Stimulated activated CD4-positive, alpha-beta T cell treated with anti-CD3 and anti-CD28 coated beads, TNF-alpha, amount 100 ng/mL, for 4 hours (primary cell): ENCODE measurements around the gene TMEM254.
"Not testable (repeated sequence)": the region's sequence is repeated elsewhere in the genome, so short reads cannot be mapped to it uniquely, and the experiment has no call there.

Experiments used
- DNase-seq, 3 experiments: peaks; one replicate each; pipeline ENCODE4 v3.0.0-alpha.2; 2020; ENCODE audit warnings: low read depth in 3 of 3

TMEM254 gene

GRCh38 chr10:80077869-80078447, 507 bp upstream of the TMEM254 start:
- no peak for DNase-seq

GRCh38 chr10:80079312-80079719, 851 bp downstream of the TMEM254 start:
- no peak for DNase-seq

DNA sequence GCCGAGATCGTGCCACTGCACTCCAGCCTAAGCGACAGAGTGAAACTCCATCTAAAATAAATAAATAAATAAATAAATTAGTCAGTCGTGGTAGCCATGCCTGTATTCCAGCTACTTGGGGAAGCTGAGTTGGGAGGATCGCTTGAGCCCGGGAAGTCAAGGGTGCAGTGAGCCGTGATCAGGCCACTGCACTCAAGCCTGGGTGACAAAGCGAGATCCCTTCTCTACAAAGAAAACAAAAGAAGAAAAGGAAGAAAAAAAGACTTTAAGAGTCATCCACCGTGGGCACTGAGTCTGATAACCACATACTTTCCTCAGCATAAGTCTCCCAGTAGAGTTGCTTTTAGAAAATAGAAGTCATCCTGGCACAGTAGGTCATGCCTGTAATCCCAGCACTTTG, 2.6 kb downstream of the TMEM254 start:
- no peak for DNase-seq

- DNase-seq: no peak
Measured at GRCh38 chr10:80081801-80082750, 3.6 kb downstream of the TMEM254 start.

GRCh38 chr10:80090121-80090520, 11.7 kb downstream of the TMEM254 start:
- DNase-seq: no peak

DNA sequence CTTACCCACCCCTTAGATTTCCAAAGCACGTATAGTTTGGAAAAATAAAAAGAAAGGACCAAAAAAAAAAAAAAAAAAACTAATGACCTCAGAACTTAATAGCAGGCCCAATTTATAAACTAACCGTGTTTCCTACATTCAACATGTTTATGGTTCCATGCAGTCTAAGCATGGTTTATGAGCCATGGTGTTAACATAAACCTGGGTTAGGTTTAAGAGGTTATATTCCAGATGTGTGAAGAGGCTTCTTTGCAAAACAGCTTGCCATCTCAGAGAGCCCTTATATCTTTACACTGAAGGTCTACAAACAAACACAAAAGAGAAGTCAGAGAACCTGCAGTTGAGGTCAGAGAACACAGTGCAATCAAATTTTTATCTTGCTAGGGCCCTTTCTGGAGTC, 15.8 kb downstream of the TMEM254 start:
- DNase-seq: no peak

GRCh38 chr10:80098272-80098671, 19.8 kb downstream of the TMEM254 start:
- not testable (repeated sequence) for DNase-seq

DNA sequence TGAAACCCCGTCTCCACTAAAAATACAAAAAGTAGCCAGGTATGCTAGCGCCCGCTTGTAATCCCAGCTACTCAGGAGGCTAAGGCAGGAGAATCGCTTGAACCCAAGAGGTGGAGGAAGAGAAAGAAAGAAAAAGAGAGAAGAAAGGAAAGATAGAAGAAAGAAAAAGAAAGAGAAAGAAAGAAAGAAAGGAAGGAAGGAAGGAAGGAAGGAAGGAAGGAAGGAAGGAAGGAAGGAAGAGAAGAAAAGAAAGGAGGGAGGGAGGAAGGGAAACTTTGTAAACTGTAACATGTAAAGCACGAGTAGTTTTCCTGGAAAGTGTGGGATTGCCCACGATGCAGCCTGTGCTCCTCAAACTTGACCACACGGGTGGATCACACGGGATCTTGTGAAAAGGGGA, 20.8 kb downstream of the TMEM254 start:
- not testable (repeated sequence) for DNase-seq

- DNase-seq: no peak
Measured at GRCh38 chr10:80100116-80100515, 21.7 kb downstream of the TMEM254 start.

- no peak for DNase-seq
Measured at GRCh38 chr10:80100861-80101695, 22.6 kb downstream of the TMEM254 start.

- no peak for DNase-seq
Measured at GRCh38 chr10:80104066-80104926, 25.8 kb downstream of the TMEM254 start.

GRCh38 chr10:80108576-80109239, 30.2 kb downstream of the TMEM254 start:
- no peak for DNase-seq

- no peak for DNase-seq
Measured at GRCh38 chr10:80110986-80111385, 32.5 kb downstream of the TMEM254 start.

DNA sequence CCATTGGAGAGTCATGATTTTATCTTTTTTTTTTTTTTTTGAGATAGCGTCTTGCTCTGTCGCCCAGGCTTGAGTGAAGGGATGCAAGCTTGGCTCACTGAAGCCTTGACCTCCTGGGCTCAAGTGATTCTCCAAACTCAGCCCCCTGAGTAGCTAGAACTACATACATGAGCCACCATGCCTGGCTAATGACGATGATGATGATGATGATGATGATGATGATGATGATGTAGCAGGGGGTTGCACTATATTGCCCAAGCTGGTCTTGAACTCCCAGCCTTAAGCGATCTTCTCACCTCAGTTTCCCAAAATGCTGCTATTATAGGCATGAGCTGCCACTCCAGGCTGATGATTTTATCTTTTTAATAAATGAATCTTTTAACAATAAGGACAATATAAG, 40.2 kb downstream of the TMEM254 start:
- DNase-seq: no peak

DNA sequence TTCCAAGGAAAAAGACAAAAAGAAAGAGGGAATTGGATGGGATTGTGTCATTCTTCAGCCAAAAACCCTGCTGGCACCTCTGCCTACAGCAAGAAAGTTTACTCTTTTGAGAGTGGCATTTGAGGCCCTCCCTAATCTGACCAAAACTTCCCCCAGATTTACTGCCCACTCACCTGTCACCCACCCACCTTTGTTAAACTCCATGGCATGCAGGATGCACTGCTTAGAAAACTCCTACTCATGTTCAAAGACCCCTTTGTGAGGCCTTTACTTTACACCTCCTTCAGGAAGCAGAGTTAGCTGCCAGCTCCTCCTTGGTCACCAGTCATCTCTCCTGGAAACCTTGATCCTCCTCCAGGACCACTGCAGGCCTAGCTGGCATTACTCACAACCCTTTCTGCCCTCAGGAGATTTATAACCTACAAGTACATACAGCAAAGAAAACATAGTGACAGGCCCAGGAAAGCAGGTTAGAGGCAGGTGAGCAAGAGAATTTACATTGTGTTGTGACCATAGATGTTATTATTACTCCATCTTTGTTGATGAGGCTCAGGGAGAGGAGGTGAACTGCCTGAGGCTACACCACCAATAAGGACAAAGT, 43.7 kb downstream of the TMEM254 start:
- no peak for DNase-seq

GRCh38 chr10:80122746-80123145, 44.3 kb downstream of the TMEM254 start:
- no peak for DNase-seq

DNA sequence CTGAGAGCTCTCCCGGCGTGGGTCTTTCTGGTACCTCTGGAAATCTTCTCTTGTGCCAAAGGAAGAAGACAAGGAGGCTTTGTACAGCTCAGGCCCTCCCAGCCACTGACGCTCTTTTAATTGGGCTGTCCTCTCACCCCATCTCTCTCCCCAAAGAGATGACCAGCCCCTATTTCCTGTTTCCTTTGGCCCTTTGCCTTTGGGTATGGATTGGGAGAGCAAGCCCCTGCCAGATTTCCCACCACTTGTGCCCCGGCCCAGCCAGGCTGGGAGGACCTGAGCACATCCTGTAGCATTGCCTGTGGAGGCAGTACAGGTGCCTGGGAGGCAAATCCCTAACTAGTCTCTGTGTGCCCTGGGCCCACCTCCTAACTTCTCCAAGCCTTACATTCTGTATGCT, 48.4 kb downstream of the TMEM254 start:
- no peak for DNase-seq

DNA sequence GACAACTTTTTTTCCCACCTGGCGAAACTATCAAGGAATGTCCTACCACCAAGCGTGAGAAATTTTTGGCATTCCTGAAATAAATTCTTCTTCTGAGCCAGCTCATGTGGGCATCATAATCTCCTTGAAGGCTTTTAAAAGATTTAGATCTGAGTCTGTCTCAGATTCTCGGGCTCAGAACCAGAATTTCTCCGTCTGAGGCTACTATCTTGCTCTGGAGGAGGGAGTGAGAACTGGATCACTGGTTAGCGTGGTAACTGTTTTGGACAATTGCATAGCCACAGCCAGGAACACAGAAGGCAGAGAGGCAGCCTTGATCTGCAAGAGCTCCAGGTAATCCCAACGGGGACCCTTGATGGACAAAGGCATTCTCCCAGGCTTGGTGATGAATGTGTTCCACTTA, 53.0 kb downstream of the TMEM254 start:
- no peak for DNase-seq

GRCh38 chr10:80132299-80133139, 54.1 kb downstream of the TMEM254 start, which contains the start of gene PLAC9:
TSS of gene PLAC9 (plus strand) at chr10:80132730. CDS start at chr10:80132763, 33 bp downstream.
- DNase-seq: no peak
